Left cardiac atrium (tissue), 4 donors: ENCODE data around the gene PCNT. TPM values are rescaled to one million over a fixed set of nuclear protein-coding genes. Genes with fewer than 3 reads are reported as not detected.
A peak's percentile ranks its signal among the peaks of the same experiment; 100 is the strongest.
"Not testable (repeated sequence)": the region's sequence is repeated elsewhere in the genome, so short reads cannot be mapped to it uniquely, and the experiment has no call there.

Experiments used
- ATAC-seq, 2 donors: fragments of 200-7000 bp; cut with Tn5 transposase; one replicate each; pipeline ENCODE4 v1.9.1; 2020; ENCODE audit warnings: mild to moderate bottlenecking in 2 of 2, moderate library complexity in 2 of 2
- DNase-seq: peaks from one replicate; pipeline ENCODE4 v3.0.0-alpha.2; 2020
- intact Hi-C, 2 donors: fragments of 100-400 bp; cut with DNase I; formaldehyde crosslinking; loops; one replicate each; pipeline versions ENCODE4 v1.14.1 to v1.15.1; 2022 to 2023
- total RNA-seq, 2 donors: library from RNA; stranded (reverse); fragmentation: NEBNext Ultra II Directional; extraction: Animal tissue kit (Norgen Biotek cat#: 25700); gene quantifications; one replicate each; pipeline ENCODE4 v1.2.1, GENCODE V29; 2021
- donor health status: DM: no; HTN: yes; CAD: no.
- donor health status: DM: no; HTN: yes; CAD: no; lungs with severe emphysema.
- donor health status: DM: yes; HTN: yes; CAD: no.
- donor health status: Dilated cardiomyopathy.

The PCNT gene
- total RNA-seq, 2 donors from 2014 or later = 31.8 to 50.2 TPM

GRCh38 chr21:46394595-46395104, 70.7 kb downstream of the PCNT start:
- DNase-seq (no peak), ATAC-seq (peak in 1 of 2 donors; percentile 70)
- intact Hi-C loops = no loop called here

- DNase-seq = no peak
- intact Hi-C loops = no loop called here
- no peak for ATAC-seq
Observed at GRCh38 chr21:46397211-46397905, 73.4 kb downstream of the PCNT start.

GRCh38 chr21:46397993-46398392, 74.0 kb downstream of the PCNT start:
- ATAC-seq = no peak
- intact Hi-C loops = no loop called here

GRCh38 chr21:46399129-46399528, 75.2 kb downstream of the PCNT start:
- DNase-seq = peak; percentile 2
- peak in 1 of 2 donors; percentile 36 for ATAC-seq
- intact Hi-C loops = no loop called here

More at GRCh38 chr21:46397993-46398392, 74.0 kb downstream of the PCNT start:
- DNase-seq = no peak

- DNase-seq = no peak
- intact Hi-C loops = no loop called here
- no peak for ATAC-seq
Observed at GRCh38 chr21:46399686-46400085, 75.7 kb downstream of the PCNT start.

- no peak for ATAC-seq
- DNase-seq = peak; percentile 5
- intact Hi-C loops = no loop called here
Observed at GRCh38 chr21:46401186-46401910, 77.4 kb downstream of the PCNT start.

GRCh38 chr21:46402421-46402820, 78.5 kb downstream of the PCNT start:
- ATAC-seq = no peak
- peak; percentile 11 for DNase-seq
- intact Hi-C loops = no loop called here

- DNase-seq, intact Hi-C loops, ATAC-seq: not testable (repeated sequence)
Observed at GRCh38 chr21:46403234-46403811, 79.4 kb downstream of the PCNT start.

GRCh38 chr21:46404306-46404705, 80.3 kb downstream of the PCNT start:
- ATAC-seq (no peak), DNase-seq (peak; percentile 5)
- intact Hi-C loops = no loop called here

- intact Hi-C loops = no loop called here
- DNase-seq = peak; percentile 2
- no peak for ATAC-seq
Observed at GRCh38 chr21:46406001-46406400, 82.0 kb downstream of the PCNT start.

- intact Hi-C loops = no loop called here
- DNase-seq (peak; percentile 9), ATAC-seq (no peak)
Observed at GRCh38 chr21:46409641-46410406, 85.9 kb downstream of the PCNT start.

- DNase-seq (peak; percentile 1), ATAC-seq (no peak)
- intact Hi-C loops = no loop called here
Observed at GRCh38 chr21:46410516-46410915, 86.6 kb downstream of the PCNT start.

GRCh38 chr21:46411236-46411635, 87.3 kb downstream of the PCNT start:
- intact Hi-C loops = no loop called here
- no peak for ATAC-seq

GRCh38 chr21:46411691-46412090, 87.7 kb downstream of the PCNT start:
- DNase-seq (peak; percentile 8), ATAC-seq (no peak)
- intact Hi-C loops = no loop called here

More at GRCh38 chr21:46411236-46411635, 87.3 kb downstream of the PCNT start:
- peak; percentile 4 for DNase-seq

GRCh38 chr21:46412521-46413364, 88.8 kb downstream of the PCNT start:
- intact Hi-C loops = no loop called here
- no peak for ATAC-seq
- peak; percentile 3 for DNase-seq

GRCh38 chr21:46413365-46413696, 89.4 kb downstream of the PCNT start:
- ATAC-seq (no peak), DNase-seq (peak; percentile 4)
- intact Hi-C loops = no loop called here

GRCh38 chr21:46414965-46415275, 91.0 kb downstream of the PCNT start:
- ATAC-seq (no peak), DNase-seq (peak; percentile 2)
- intact Hi-C loops = no loop called here

- intact Hi-C loops = no loop called here
Observed at GRCh38 chr21:46416551-46416950, 92.6 kb downstream of the PCNT start.

More at GRCh38 chr21:46416551-46416950, 92.6 kb downstream of the PCNT start:
- peak; percentile 9 for DNase-seq
- ATAC-seq = no peak
